ENCODE measurements around the gene SIL1.

Gene SIL1

GRCh38 chr5:138903130-138903775 lies 294.9 kb downstream of the SIL1 start:
- no peak for DNase-seq

GRCh38 chr5:138901716-138902115 lies 296.5 kb downstream of the SIL1 start:
- no peak for DNase-seq

GRCh38 chr5:138900281-138900965 lies 297.7 kb downstream of the SIL1 start:
- no peak for DNase-seq

GRCh38 chr5:138898742-138899141 lies 299.4 kb downstream of the SIL1 start:
- DNase-seq = no peak

DNA sequence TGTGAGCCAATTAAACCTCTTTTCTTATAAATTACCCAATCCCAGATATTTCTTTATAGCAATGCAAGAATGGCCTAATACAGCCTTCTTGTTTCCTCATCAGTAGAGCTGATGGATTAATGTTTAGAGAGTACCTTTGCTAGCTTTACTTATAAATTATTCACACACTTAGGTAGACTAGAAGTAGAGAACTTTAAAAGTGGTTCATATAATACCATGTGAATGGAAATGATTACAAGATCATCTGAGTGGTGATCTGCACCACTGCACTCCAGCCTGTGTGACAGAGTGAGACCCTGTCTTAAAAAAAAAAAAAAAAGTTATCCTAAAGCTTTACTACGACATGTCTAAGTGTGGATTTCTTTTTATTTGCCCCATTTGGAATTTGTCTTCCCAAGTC lies 299.9 kb downstream of the SIL1 start:
- DNase-seq = no peak
